Activated CD4-positive, alpha-beta T cell treated with anti-CD3 and anti-CD28 coated beads, Interleukin-2, amount 50 U/mL, for 24 hours (primary cell): Measurements from ENCODE around the gene KRTAP10-8.
"Not testable (repeated sequence)": the region's sequence is repeated elsewhere in the genome, so short reads cannot be mapped to it uniquely, and the experiment has no call there.

Experiments used
- DNase-seq, 2 donors: peaks; one replicate each; pipeline ENCODE4 v3.0.0-alpha.2; 2020; ENCODE audit warnings: low read depth in 1 of 2, low spot score in 1 of 2

The KRTAP10-8 gene

DNA sequence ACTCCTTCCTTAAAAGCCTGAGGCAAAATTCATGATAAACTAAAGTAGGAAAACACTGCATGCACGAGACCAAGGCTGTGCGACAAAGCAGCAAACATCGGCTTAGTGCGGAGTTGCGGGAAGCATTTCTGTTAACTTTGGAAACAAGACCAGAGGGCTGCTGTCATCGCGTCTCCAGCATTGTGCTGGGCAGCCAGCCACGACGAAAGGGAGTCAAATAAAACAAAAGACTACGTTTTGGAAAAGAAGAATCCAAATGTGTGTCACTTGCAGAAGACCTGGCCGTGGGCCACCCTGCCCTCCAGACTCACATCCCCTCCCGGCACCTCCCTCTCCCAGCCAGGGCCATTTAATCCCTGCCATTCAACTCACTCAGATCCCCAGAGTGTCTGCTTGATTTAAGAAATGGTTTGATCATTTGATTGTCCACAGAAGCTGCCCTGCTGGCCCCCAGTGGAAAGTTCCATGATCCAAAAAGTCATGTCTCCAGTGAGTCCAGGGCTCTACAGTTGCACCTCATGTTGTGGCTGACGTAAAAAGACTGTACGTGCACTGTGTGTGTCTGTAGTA, 31.9 kb downstream of the KRTAP10-8 start:
- no peak for DNase-seq

DNA sequence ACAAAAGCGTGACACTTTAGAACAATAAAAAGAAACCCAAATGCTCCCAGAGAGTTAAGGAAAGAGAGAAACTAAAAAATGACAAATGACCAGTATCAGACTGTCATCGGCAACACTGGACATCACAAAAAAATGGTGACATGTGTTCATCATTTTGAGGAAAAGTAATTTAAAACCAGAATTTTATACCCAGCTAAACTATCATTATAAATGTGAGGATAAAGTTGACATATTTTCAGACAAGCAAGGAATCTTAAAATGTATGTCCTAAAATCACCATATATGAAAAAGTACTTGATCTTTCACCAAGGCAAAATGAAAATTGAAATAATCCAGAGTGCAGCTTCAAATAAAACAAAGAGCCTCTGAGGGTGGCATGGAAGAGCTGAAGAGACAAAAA, 33.0 kb downstream of the KRTAP10-8 start:
- DNase-seq, result no peak

DNA sequence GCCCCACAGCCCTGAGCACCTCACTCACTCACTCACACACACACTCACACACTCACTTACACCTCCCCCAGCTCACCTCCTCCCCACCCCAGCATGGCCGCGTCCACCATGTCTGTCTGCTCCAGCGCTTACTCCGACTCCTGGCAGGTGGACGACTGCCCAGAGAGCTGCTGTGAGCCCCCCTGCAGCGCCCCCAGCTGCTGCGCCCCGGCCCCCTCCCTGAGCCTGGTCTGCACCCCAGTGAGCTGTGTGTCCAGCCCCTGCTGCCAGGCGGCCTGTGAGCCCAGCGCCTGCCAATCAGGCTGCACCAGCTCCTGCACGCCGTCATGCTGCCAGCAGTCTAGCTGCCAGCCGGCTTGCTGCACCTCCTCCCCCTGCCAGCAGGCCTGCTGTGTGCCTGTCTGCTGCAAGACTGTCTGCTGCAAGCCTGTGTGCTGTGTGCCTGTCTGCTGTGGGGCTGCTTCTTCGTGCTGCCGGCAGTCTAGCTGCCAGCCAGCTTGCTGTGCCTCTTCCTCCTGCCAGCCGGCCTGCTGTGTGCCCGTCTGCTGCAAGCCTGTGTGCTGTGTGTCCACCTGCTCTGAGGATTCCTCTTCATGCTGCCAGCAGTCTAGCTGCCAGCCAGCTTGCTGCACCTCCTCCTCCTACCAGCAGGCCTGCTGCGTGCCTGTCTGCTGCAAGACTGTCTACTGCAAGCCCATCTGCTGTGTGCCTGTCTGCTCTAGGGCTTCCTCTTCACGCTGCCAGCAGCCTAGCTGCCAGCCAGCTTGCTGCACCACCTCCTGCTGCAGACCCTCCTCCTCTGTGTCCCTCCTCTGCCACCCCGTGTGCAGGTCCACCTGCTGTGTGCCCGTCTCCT, 34.7 kb downstream of the KRTAP10-8 start, which contains the start of gene KRTAP10-11:
Gene KRTAP10-11, plus strand, starts transcription at position 49 of the 856 bp plus-strand sequence. Its CDS starts 45 bp downstream, at position 94.
- DNase-seq, result not testable (repeated sequence)

DNA sequence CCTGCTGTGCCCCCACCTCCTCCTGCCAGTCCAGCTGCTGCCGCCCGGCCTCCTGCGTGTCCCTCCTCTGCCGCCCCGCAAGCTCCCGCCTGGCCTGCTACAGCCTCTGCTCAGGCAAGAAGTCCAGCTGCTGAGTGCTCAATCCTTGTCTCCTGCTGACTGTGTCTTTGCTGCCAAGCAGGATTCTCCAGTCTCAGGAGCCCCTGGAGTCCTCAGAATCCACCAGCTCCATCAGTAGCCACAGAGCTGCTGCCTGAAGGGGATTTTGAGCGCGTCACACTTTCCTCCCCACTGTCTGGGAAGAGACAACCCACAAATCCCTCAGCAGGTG, 35.3 kb downstream of the KRTAP10-8 start:
- DNase-seq, result no peak

DNA sequence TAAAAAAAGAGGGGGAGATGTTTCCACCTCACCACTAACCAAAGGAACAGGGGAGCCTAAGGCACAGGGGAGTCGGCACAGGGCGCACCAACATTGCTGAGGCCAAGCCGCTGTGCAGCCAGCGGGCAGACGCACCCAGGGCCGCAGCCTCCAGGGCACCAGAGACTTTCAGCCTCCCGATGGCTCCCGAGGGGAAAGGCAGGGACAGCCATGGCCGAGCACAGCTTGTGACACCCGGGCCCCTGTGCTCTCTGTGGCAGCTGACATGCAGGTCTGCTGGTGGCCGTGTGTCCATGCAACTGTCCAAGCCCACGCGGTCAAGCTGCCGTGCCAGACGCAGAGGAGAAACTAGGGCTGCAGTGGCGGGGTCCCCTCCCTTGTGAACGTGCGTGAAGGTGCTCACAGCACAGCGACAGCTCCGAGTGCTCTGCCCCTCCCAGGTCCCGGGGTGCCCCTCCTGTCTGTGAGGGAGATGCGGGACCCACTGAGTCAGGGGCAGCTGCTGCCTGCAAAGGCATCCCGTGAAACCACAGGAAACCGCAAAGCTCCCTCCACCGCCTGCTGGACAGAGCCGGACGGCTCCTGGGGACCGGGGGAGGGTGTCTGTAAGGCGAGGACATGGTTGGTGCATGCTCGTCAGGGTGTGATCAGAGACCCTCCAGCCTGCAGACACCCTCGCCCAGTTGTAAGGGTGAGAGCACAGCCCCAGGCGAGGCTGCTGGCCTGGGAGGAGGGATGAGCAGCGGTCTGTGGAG, 36.9 kb downstream of the KRTAP10-8 start:
- no peak for DNase-seq

DNA sequence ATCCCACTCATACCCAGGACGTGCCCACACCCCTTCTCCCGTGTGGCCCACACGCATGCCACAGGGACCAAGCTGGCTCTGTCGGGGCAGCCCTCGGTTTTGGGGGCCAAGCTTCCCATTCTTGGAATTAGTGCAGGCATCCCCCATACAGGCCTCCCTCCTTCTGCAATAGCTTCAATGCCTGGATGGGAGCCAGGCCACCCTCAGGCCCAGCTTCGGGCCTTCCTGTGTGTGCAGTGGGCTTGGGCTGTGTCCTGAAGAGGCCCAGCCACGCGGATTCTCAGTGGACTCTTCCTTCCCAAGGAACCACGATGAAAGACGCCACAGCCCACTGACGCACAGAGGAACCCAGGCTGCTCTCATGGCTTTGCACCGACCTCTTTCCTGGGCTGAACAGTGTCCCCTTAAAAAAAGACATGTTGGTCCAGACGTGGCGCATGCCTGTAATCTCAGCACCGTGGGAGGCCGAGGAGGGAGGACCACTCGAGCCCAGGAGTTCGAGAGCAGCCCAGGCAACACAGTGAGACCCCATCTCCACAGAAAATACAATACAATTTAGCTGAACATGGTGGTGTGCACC, 37.7 kb downstream of the KRTAP10-8 start:
- DNase-seq, result no peak

DNA sequence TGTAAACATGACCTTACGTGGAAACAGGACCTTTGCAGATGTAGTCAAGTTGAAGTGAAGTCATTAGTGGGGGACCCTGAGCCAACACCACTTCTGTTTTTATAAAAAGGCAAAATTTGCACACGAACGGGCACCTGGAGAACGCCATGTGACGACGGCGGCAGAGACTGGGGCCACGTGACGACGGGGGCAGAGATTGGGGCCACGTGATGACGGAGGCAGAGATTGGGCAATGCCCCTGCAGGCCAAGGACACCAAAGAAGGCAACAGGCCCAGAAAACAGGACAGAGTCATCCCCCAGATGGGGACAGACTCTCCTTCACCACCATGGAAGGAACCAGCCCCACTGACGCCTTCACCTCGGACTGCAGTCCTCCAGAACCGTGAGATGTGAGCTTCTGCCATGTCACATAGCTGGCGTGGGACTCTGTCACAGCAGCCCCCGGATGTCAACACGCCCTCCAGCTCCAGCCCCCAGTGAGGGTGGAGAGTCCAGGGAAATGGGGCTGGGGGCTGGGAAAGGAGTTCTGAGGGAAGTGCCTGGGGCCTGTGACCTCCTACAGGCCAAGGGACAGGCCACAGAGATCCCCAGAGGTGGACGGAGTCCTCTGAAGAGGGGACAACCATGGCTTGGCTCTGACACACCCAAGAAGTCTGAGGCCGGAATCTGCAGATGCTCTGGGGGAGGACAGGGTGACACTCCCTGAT, 38.5 kb downstream of the KRTAP10-8 start:
- DNase-seq, result no peak

DNA sequence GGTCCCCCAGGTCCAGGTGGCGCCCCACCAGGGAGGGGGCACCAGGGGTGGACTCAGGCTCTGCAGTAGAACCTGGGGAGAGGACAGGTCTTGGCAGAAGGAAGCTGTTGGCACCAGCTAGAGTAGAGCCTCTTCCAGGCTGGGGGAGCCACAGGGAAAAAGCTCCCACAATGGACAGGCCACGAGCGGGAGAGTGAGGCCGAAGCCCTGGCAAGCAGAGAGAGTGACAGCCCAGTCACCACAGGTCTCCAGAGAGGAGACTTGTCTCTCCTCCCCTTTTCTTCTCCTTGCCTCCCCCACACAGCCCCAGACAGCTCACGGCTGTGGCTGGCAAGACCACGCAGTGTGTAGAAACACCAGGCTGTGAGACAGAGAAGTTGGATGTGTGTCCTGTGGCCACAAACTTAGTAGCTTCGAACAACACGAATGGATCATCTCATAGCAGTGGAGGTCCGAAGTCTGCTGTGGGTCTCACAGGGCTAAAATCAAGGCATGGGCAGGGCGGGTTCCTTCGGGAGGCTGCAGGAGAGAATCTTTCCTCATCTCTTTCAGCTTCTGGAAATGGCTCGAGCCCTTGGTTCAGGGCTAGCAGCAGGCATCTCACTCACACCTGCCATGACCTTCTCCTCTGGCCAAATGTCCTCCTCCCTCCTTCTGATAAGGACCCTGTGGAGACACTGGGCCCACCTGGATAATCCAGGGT, 39.2 kb downstream of the KRTAP10-8 start:
- DNase-seq, result no peak

DNA sequence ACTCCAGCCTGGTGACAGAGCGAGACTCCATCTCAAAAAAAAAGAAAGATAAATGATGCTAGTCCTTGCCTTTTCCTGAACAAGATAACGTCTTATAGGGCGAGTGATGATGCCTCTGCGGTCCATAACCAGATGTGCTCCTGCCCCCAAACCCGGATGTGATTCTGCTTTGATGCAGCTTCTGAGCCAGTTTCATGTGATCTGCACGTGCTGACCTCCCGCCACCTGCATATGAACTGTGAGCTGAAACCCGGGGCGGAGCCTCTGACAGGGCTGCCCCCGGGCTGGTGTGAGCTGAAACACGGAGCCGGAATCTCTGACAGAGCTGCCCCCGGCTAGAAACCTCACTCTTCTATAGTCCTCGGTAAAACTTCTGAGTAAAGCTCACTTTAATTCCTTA, 41.2 kb downstream of the KRTAP10-8 start:
- no peak for DNase-seq

DNA sequence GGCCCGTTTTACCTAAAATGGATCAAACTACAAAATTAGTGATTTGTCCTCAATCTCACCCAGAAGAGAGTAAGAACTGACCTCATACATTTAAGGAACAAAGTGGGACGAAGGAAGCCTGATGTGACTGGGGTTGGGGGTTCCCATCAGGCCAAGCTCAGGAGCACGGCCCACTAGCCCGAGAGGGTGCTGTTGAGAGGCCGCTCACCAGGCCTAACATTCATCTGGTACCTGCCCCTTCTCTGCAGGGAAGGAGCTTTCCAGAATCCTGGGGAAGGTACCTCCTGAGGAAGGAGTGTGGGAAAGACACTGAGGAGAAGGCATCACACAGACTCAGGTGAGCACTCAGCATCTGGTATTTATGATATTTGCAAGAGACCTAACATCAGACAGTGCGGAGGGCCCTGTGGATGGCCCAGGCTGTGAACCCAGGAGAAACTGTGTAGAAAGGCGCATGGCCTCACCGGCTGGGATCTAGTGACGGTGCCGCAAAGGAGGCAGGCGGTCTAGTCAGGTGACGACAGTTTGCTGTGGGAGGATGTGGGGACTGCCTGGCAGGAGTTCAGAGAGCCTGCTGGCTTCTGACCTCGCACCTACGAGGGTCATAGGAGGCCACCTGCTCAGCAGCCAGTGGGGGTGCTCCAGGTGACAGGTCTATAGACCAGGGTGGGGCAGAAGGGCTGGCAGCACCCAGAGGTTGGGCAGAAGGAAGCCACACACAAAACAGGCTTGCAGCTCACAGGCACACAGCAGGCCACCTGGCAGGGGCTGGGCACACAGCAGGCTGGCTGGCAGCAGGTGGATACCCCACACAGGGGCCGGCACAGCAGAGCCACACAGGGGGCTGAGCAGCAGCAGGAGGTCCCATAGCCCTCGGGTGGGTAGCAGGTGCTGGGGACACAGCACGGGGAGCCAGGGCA, 42.0 kb downstream of the KRTAP10-8 start:
- DNase-seq, result no peak

DNA sequence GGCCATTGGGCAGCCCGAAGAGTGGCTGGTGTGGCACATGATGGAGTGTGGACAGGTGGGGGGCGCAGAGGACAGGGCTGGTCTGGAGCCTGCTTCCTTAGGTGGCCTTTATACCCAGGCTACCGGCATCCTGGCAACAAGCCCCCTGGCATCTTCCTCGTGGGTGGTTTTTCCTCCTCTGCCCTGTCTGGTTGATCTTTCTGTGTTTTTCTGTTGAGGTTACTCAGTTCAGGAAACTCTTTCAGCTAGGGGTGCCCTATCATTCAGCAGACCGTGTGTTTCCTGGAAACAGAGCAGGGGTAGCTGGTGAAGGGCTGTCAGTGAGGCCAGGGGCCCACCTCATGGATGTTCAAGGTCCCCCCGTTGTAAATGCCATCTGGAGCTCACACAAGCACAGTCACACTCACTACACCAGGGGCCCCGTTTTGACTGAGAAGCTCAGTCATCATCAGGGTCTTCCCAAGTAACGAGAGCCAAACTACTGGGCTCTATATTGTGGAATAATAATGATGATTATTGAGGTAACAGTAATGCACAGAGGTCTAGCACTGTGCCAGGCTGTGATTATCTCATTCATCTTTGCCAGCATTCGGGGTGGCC, 42.8 kb downstream of the KRTAP10-8 start, which contains the start of gene KRTAP12-4:
Gene KRTAP12-4, minus strand, starts transcription at position 84 of the 600 bp plus-strand sequence. Its CDS starts 45 bp downstream, at position 39.
- DNase-seq, result no peak

DNA sequence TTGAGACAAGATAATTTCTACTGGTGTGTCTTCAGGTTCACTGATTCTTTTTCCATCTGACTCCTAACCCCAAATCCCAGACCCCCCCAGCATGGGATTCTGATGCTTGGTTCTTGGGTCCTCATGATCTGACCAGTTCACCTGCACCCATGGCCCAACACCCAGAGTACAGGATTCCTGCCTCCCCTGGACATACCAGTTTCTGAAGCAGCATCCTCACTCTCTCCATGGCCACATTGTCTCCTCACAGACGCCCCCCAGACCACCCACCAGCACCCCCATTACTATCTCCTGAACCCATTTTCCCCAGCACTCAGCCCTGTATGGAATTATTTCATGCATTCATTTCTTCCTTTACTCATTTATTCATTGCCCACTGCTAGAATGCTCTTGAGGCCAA, 45.0 kb downstream of the KRTAP10-8 start:
- no peak for DNase-seq

DNA sequence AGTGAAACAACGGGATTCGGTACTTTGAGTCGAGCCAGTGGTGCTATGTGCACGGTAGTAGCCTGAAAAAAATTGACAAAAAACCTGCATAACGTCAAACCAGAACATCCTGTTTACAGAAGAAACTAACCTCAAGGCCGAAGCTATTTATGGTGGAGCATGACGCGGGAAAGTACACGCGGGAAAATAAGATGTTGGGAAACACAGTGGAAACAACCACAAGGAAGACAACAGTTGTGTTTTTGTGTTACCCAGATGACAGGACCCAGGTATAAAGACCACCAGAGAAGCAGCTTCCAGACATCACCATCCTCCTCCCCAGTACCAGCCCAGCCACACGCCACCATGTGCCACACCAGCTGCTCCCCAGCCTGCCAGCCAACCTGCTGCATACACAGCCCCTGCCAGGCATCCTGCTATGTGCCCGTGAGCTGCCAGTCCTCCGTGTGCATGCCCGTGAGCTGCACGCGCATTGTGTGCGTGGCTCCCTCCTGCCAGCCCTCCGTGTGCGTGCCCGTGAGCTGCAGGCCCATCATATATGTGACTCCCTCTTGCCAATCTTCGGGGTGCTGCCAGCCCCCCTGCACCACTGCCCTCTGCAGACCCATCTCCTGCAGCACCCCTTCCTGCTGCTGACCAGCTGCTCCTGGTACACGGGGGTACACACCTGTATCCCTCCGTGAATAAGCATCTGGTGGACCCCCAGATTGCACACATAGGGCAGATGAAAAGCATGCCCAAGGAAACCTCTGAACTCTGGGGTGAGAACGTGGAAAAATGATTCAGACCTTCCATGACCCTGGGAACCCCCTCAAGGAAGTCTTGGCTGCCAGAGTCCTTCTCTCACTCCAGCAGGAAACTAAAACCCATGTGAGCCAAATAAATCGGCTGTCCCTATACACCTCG, 46.0 kb downstream of the KRTAP10-8 start, which contains the start of gene KRTAP12-3:
Gene KRTAP12-3, plus strand, starts transcription at position 298 of the 906 bp plus-strand sequence. Its CDS starts 48 bp downstream, at position 346.
- DNase-seq, result no peak

DNA sequence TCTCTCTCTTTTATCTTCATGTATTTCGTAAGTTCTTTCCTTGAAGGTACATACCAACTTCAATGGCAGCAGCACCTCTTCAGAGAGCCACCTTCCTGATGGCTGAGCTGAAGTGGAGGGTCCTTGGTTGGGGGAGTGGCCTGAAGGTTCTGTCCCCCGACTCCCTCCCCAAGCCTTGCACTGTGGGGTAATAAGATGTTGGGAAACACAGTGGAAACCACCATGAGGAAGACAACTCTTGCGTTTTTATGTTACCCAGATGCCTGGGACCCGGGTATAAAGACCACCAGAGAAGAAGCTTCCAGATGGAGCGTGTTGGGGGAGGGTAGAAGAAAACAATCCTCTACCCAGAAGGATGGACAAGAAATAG, 46.6 kb downstream of the KRTAP10-8 start:
- no peak for DNase-seq

DNA sequence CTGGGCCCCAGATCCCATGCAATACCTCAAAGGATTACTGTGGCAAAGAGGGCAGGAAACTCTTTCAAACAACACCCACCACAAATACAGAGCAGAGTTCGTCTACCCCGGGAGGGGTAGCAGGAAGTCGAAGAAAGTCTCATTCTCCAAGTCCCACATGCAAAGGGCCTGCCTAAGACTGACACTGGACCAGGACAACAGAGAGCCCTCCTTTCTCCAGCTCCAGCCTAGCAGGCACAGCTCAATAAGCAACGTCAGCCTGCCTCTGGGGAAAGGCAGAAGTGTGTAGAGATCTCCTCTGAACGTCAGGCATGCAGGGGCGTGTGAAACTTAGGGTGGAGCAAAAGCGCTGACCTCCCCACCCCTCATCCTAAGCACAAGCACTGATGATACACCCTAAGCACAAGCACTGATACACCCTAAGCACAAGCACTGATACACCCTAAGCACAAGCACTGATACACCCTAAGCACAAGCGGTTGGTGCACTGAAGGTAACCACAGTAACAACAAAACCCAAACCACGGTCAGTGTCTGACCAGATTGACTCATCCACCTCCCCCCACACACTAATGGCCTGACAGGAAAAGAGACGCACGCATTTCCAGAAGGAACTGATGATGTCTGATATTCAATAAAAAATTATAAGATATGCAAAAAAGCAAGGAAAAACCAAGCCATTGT, 47.2 kb downstream of the KRTAP10-8 start:
- DNase-seq, result no peak

DNA sequence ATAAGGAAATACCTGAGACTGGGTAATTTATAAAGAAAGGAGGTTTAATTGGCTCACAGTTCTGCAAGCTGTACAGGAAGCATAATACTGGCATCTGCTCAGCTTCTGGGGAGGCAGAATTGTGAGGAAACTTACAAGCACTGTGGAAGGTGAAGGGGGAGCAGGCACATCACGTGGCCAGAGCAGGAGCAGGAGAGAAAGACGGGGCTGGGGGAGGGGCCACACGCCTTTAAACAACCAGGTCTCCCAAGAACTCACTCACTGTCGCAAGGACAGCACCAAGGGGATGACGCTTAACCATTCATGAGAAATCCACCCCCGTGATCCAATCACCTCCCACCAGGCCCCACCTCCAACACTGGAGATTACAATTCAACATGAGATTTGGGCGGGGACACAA, 49.7 kb downstream of the KRTAP10-8 start:
- DNase-seq, result not testable (repeated sequence)
